GM12875 (cell line): ENCODE measurements around the gene PTPRK.

Source experiments
- H3K4me3 ChIP-seq: one replicate; pipeline ENCODE4 v1.5.1; 2011; ENCODE audit warnings: low read depth, low read length, control low read depth
- CTCF ChIP-seq: IDR thresholded peaks from 2 replicates; pipeline ENCODE4 v1.5.1; 2011; ENCODE audit warnings: low read depth, mild to moderate bottlenecking, control low read depth, inconsistent platforms, low read length, moderate library complexity, borderline replicate concordance; ENCODE audit not compliant: insufficient read depth

The PTPRK gene

GRCh38 chr6:128065072-128065471 is 455.3 kb downstream of the PTPRK start:
- TF ChIP-seq CTCF = no peak
- H3K4me3 ChIP-seq = no peak overlapping the region

DNA sequence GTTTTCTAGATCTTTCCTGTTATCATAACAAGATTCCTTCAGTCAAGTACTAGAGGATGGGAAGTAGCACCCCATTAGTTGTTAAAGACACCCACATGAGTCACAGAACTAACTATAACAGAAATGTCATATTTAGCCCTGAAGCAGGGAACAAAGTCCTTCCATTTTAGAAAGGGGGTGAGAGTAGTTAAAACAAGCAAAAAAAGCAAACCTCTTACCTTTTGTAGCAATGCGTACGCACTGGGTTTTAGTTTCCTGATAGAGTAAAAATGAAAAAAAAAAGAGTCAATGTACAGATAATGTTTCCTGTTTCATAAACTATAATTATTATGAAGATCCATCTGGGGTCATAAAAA is 455.9 kb downstream of the PTPRK start:
- no peak for TF ChIP-seq CTCF
- H3K4me3 ChIP-seq = no peak overlapping the region

GRCh38 chr6:128063850-128064539 is 456.4 kb downstream of the PTPRK start:
- H3K4me3 ChIP-seq = no peak overlapping the region
- no peak for TF ChIP-seq CTCF

GRCh38 chr6:128062882-128063603 is 457.4 kb downstream of the PTPRK start:
- no peak overlapping the region for H3K4me3 ChIP-seq
- no peak for TF ChIP-seq CTCF

DNA sequence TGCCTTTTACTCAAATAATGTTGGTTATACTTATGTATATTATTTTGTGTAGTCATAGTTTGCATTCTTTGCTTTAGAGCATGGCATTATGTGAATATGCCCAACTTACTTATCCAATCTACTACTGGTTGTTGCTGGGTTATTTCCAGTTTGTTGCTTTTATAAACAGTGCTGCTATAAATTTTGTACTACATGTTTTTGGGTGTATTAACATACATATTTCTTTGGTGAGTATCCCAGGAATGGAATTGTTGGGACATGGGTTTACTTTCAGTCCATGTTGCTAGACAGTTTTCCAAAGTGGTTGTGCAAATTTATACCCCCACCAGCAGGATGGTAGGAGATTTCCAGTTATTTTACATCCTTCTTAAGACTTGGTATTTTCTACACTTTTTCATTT is 462.5 kb downstream of the PTPRK start:
- H3K4me3 ChIP-seq = no peak overlapping the region
- no peak for TF ChIP-seq CTCF

GRCh38 chr6:128057541-128057940 is 462.9 kb downstream of the PTPRK start:
- TF ChIP-seq CTCF = no peak
- H3K4me3 ChIP-seq = no peak overlapping the region

DNA sequence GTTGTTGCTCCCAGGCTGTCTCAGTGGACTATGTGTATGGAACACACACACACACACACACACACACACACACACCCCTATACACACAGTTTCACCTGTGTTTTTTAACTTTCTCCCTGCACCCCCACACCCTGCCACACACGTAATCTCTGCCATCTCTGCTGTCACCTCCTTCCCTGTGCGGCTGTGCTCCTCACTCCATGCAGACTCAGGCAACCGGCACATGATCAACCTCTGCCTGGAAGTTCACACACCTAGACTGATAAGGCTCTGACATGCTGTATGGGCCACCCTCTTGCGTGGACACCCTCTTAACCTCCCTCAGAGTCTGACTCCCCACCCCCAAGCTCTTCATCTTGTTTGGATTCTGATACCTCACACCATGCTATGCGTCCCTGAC is 467.3 kb downstream of the PTPRK start:
- TF ChIP-seq CTCF = no peak
- H3K4me3 ChIP-seq = no peak overlapping the region
